Measurements from ENCODE around the gene TRIM29. TPM values are rescaled to one million over a fixed set of nuclear protein-coding genes. Genes with fewer than 3 reads are reported as not detected.

TRIM29 gene
- total and polyA plus RNA-seq, 2 donors from 2014 or later, result 0.65 to 32.9 TPM

GRCh38 chr11:120091701-120092100 lies 46.2 kb downstream of the TRIM29 start:
- intact Hi-C loops (cut with DNase I), result no loop called here
- Histone ChIP-seq H3K27ac (ENCODE audit: low read depth in 2 of 2, low read length in 2 of 2) (no peak overlapping the region), H3K9me3 (ENCODE audit: control insufficient read depth in 2 of 3, insufficient read depth in 1 of 3, low read length in 3 of 3) (no peaks in the 10 kb centered on the region), H3K4me3 (ENCODE audit: low read length in 3 of 3) (no peak overlapping the region), H3K27me3 (ENCODE audit: control insufficient read depth, insufficient read depth, low read length) (no peaks in the 10 kb centered on the region), H3K36me3 (ENCODE audit: control insufficient read depth in 2 of 3, insufficient read depth in 3 of 3, low read length in 3 of 3) (no peaks in the 10 kb centered on the region), H3K4me1 (ENCODE audit: control insufficient read depth in 2 of 3, insufficient read depth in 2 of 3, low read depth in 1 of 3, low read length in 3 of 3) (no peaks in the 10 kb centered on the region), H3K9ac (ENCODE audit: low read length in 3 of 3) (no peak overlapping the region)
- DNase-seq (no peak), FAIRE-seq (no peak)
- TF ChIP-seq CTCF (IDR thresholded peaks at IDR 0.05; ENCODE audit: borderline replicate concordance, extremely low read depth, insufficient read depth), result no peak

GRCh38 chr11:120091121-120091520 lies 46.8 kb downstream of the TRIM29 start:
- no peak overlapping the region for H3K27ac ChIP-seq (ENCODE audit: low read depth in 2 of 2, low read length in 2 of 2)
- H3K9me3 ChIP-seq (ENCODE audit: control insufficient read depth in 2 of 3, insufficient read depth in 1 of 3, low read length in 3 of 3), result no peaks in the 10 kb centered on the region
- no peaks in the 10 kb centered on the region for H3K36me3 ChIP-seq (ENCODE audit: control insufficient read depth in 2 of 3, insufficient read depth in 3 of 3, low read length in 3 of 3)
- no peak overlapping the region for H3K4me3 ChIP-seq (ENCODE audit: low read length in 3 of 3)
- TF ChIP-seq CTCF (IDR thresholded peaks at IDR 0.05; ENCODE audit: borderline replicate concordance, extremely low read depth, insufficient read depth), result no peak
- intact Hi-C loops (cut with DNase I), result no loop called here
- no peak overlapping the region for H3K9ac ChIP-seq (ENCODE audit: low read length in 3 of 3)
- no peak for DNase-seq
- H3K4me1 ChIP-seq (ENCODE audit: control insufficient read depth in 2 of 3, insufficient read depth in 2 of 3, low read depth in 1 of 3, low read length in 3 of 3), result no peaks in the 10 kb centered on the region
- FAIRE-seq, result no peak
- H3K27me3 ChIP-seq (ENCODE audit: control insufficient read depth, insufficient read depth, low read length), result no peaks in the 10 kb centered on the region

- H3K4me3 ChIP-seq (ENCODE audit: low read length in 3 of 3), result no peak overlapping the region
- no peaks in the 10 kb centered on the region for H3K4me1 ChIP-seq (ENCODE audit: control insufficient read depth in 2 of 3, insufficient read depth in 2 of 3, low read depth in 1 of 3, low read length in 3 of 3)
- intact Hi-C loops (cut with DNase I), result no loop called here
- no peaks in the 10 kb centered on the region for H3K9me3 ChIP-seq (ENCODE audit: control insufficient read depth in 2 of 3, insufficient read depth in 1 of 3, low read length in 3 of 3)
- TF ChIP-seq CTCF (IDR thresholded peaks at IDR 0.05; ENCODE audit: borderline replicate concordance, extremely low read depth, insufficient read depth), result no peak
- H3K9ac ChIP-seq (ENCODE audit: low read length in 3 of 3), result no peak overlapping the region
- DNase-seq, result no peak
- H3K36me3 ChIP-seq (ENCODE audit: control insufficient read depth in 2 of 3, insufficient read depth in 3 of 3, low read length in 3 of 3), result no peaks in the 10 kb centered on the region
- H3K27me3 ChIP-seq (ENCODE audit: control insufficient read depth, insufficient read depth, low read length), result no peaks in the 10 kb centered on the region
- H3K27ac ChIP-seq (ENCODE audit: low read depth in 2 of 2, low read length in 2 of 2), result no peak overlapping the region
- FAIRE-seq, result no peak
Observed at GRCh38 chr11:120090411-120090810, 47.5 kb downstream of the TRIM29 start.

Data from kidney (tissue), 14 donors.